ENCODE data around the gene ARHGEF33.

Gene ARHGEF33

DNA sequence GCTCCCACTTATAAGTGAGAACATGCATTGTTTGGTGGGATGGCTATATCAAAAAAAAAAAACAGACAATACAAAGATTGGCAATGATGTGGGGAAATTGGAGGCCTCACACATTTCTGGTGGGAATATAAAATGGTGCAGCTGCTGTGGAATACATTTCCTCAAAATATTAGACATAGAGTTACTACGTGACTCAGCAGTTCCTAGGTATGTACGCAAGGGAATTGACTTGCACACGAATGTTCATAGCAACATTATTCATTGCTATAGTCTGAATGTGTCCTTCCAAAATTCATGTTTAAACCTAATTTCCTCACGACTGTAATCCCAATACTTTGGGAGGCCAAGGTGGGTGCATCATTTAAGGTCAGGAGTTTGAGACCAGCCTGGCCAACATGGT, 2.3 kb upstream of the ARHGEF33 start:
- Histone ChIP-seq H3K27ac (ENCODE audit: extremely low read depth, low read depth, low read length) (no peak overlapping the region), H3K4me3 (ENCODE audit: low read depth, low read length) (no peak overlapping the region), H3K36me3 (ENCODE audit: control insufficient read depth in 2 of 2, insufficient read depth in 1 of 2, low read length in 2 of 2) (peaks cover 0 to 1% of the 10 kb centered on the region in 2 experiments; a peak in 2 of 3 replicates), H3K4me1 (ENCODE audit: control insufficient read depth, insufficient read depth, low read length) (no peaks in the 10 kb centered on the region), H3K9me3 (ENCODE audit: control insufficient read depth, insufficient read depth, low read depth, low read length) (no peaks in the 10 kb centered on the region)
- TF ChIP-seq ZNF184 (tag by site-specific recombination; IDR thresholded peaks at IDR 0.05) = no peak
- TF ChIP-seq ZNF560 (tag by site-specific recombination; IDR thresholded peaks at IDR 0.05; ENCODE audit: borderline replicate concordance) = no peak
- no peak for TF ChIP-seq ZNF121 (tag by site-specific recombination; IDR thresholded peaks at IDR 0.05)
- ChIA-PET CTCF (interaction anchor here (0.6 to 0.7 kb wide), 2 partner anchors 342 to 561 kb away, joined by 3 read pairs; no protein-coding TSS in a partner anchor), POLR2A (no interaction called here)

DNA sequence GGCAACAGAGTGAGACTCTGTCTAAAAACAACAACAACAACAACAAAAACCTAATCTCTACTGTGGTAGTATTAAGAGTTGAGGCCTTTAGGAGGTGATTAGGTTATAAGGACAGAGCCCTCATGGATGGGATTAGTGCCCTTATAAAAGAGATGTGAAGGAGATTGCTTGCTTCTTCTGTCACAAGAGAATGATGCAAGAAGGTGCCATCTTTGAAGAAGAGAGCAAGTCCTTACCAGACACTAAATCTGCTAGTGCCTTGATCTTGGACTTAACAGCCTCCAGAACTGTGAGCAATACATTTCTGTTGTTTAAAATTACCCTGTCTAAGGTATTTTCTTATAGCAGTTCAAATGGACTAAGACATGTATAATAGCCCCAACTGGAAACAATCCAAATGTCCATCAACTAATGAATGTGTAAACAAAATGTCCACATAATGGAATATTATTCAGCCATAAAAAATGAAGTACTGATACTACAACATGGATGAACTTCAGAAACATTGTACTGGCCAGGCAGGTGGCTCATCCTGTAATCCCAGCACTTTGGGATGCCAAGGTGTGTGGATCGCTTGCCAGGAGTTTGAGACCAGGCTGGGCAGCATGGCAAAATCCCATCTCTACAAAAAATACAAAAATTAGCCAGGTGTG, 1.6 kb upstream of the ARHGEF33 start:
- CTCF ChIA-PET = no interaction called here
- no peaks in the 10 kb centered on the region for H3K9me3 ChIP-seq (ENCODE audit: control insufficient read depth, insufficient read depth, low read depth, low read length)

DNA sequence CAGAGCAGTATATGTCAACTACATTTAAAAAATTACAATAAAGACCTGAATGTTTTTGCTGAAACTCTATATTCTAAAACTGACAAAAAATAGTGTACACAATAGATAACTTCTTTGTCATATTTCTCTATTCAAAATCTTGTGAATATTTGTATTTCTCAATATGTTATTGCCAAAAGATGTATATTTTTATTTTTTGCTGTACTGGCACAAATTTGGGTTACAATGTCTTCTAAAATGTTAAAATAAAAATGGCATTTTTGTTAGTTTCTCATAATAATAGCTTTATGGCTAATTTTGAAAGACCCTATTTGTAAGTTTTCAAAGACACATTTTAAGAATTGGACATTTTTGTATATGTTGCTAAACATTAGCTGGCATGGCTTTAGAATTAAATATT, 630 bp upstream of the ARHGEF33 start:
- H3K4me3 ChIP-seq (ENCODE audit: low read depth, low read length) = no peak overlapping the region
- no peak for TF ChIP-seq BCL11B (tag by site-specific recombination; IDR thresholded peaks at IDR 0.05; ENCODE audit: low read depth)
- no peak for TF ChIP-seq ZXDB (tag by site-specific recombination; IDR thresholded peaks at IDR 0.05)
- TF ChIP-seq ZNF529 (tag by site-specific recombination; IDR thresholded peaks at IDR 0.05; ENCODE audit: insufficient replicate concordance) = no peak
- no peaks in the 10 kb centered on the region for H3K4me1 ChIP-seq (ENCODE audit: control insufficient read depth, insufficient read depth, low read length)
- CTCF ChIA-PET = interaction anchor here (0.6 to 1.9 kb wide), 2 partner anchors 58 to 148 kb away, joined by 4 read pairs; no protein-coding TSS in a partner anchor
- POLR2A ChIA-PET = interaction anchor here (1.2 kb wide), 1 partner anchor 138 kb away, joined by 3 read pairs; the partner anchor contains the start of gene SRSF7
- no peak overlapping the region for H3K27ac ChIP-seq (ENCODE audit: extremely low read depth, low read depth, low read length)
- H3K9me3 ChIP-seq (ENCODE audit: control insufficient read depth, insufficient read depth, low read depth, low read length) = no peaks in the 10 kb centered on the region
- H3K36me3 ChIP-seq (ENCODE audit: control insufficient read depth in 2 of 2, insufficient read depth in 1 of 2, low read length in 2 of 2) = no peaks in the 10 kb centered on the region; a peak in 1 of 3 replicates

More for the DNA sequence above, 1.6 kb upstream of the ARHGEF33 start:
- Histone ChIP-seq H3K4me1 (ENCODE audit: control insufficient read depth, insufficient read depth, low read length) (no peaks in the 10 kb centered on the region), H3K27ac (ENCODE audit: extremely low read depth, low read depth, low read length) (no peak overlapping the region), H3K4me3 (ENCODE audit: low read depth, low read length) (no peak overlapping the region), H3K36me3 (ENCODE audit: control insufficient read depth in 2 of 2, insufficient read depth in 1 of 2, low read length in 2 of 2) (no peaks in the 10 kb centered on the region; a peak in 1 of 3 replicates)
- POLR2A ChIA-PET = no interaction called here
- TF ChIP-seq, protein P1, sequence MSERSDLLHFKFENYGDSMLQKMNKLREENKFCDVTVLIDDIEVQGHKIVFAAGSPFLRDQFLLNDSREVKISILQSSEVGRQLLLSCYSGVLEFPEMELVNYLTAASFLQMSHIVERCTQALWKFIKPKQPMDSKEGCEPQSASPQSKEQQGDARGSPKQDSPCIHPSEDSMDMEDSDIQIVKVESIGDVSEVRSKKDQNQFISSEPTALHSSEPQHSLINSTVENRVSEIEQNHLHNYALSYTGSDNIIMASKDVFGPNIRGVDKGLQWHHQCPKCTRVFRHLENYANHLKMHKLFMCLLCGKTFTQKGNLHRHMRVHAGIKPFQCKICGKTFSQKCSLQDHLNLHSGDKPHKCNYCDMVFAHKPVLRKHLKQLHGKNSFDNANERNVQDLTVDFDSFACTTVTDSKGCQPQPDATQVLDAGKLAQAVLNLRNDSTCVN (tag by site-specific recombination; optimal IDR thresholded peaks at IDR 0.05) = no peak
- peak; percentile 56 for TF ChIP-seq ZNF146 (tag by site-specific recombination; IDR thresholded peaks at IDR 0.05)

DNA sequence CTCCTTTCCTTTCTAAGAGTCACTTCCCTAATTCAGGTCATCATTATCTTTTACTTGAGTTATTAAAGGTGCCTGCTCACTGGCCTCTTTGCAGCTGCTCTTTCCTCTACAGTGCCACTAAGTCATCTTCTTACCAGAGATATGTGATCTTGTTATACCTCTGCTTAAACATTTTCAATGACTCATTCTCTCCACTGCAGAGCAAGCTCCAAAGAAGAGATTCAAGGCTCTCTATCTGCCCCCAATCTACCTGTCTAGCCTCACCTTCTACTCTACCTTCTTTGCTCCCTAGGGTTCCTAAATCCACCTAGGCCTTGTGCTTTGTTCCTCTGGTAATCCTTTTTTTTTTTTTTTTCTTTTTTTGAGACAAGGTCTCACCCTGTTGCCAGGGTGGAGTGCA, 3.1 kb downstream of the ARHGEF33 start:
- no peaks in the 10 kb centered on the region for H3K9me3 ChIP-seq (ENCODE audit: control insufficient read depth, insufficient read depth, low read depth, low read length)
- H3K4me3 ChIP-seq (ENCODE audit: low read depth, low read length) = no peak overlapping the region
- H3K4me1 ChIP-seq (ENCODE audit: control insufficient read depth, insufficient read depth, low read length) = no peaks in the 10 kb centered on the region
- H3K27ac ChIP-seq (ENCODE audit: extremely low read depth, low read depth, low read length) = no peak overlapping the region
- no peaks in the 10 kb centered on the region for H3K36me3 ChIP-seq (ENCODE audit: control insufficient read depth in 2 of 2, insufficient read depth in 1 of 2, low read length in 2 of 2)
- ChIA-PET POLR2A (no interaction called here), CTCF (no interaction called here)
- TF ChIP-seq BCL11A (tag by site-specific recombination; IDR thresholded peaks at IDR 0.05; ENCODE audit: low read depth) (no peak), ZNF133 (tag by site-specific recombination; IDR thresholded peaks at IDR 0.05) (no peak), ZNF776 (tag by site-specific recombination; IDR thresholded peaks at IDR 0.05; ENCODE audit: borderline replicate concordance) (no peak), ZNF138 (tag by site-specific recombination; IDR thresholded peaks at IDR 0.05; ENCODE audit: borderline replicate concordance) (no peak), ZNF830 (tag by site-specific recombination; IDR thresholded peaks at IDR 0.05; ENCODE audit: low read depth) (no peak), YY1 (tag by site-specific recombination; IDR thresholded peaks at IDR 0.05) (no peak), TRIM28 (IDR thresholded peaks at IDR 0.05; ENCODE audit: borderline replicate concordance, low read length) (no peak), ZNF223 (tag by site-specific recombination; IDR thresholded peaks at IDR 0.05) (no peak), KLF10 (tag by site-specific recombination; IDR thresholded peaks at IDR 0.05) (no peak), HOXD13 (CRISPR knock-in tag; IDR thresholded peaks at IDR 0.05; ENCODE audit: borderline replicate concordance) (no peak), ZNF530 (tag by site-specific recombination; IDR thresholded peaks at IDR 0.05; ENCODE audit: low read depth) (no peak), ZNF558 (tag by site-specific recombination; IDR thresholded peaks at IDR 0.05) (no peak), ZNF23 (tag by site-specific recombination; IDR thresholded peaks at IDR 0.05; ENCODE audit: borderline replicate concordance) (no peak), ZNF654 (tag by site-specific recombination; IDR thresholded peaks at IDR 0.05; ENCODE audit: low read depth) (no peak)
- TF ChIP-seq, protein P2, sequence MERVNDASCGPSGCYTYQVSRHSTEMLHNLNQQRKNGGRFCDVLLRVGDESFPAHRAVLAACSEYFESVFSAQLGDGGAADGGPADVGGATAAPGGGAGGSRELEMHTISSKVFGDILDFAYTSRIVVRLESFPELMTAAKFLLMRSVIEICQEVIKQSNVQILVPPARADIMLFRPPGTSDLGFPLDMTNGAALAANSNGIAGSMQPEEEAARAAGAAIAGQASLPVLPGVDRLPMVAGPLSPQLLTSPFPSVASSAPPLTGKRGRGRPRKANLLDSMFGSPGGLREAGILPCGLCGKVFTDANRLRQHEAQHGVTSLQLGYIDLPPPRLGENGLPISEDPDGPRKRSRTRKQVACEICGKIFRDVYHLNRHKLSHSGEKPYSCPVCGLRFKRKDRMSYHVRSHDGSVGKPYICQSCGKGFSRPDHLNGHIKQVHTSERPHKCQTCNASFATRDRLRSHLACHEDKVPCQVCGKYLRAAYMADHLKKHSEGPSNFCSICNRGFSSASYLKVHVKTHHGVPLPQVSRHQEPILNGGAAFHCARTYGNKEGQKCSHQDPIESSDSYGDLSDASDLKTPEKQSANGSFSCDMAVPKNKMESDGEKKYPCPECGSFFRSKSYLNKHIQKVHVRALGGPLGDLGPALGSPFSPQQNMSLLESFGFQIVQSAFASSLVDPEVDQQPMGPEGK (tag by site-specific recombination; IDR thresholded peaks at IDR 0.05) = no peak
- TF ChIP-seq, protein P3, sequence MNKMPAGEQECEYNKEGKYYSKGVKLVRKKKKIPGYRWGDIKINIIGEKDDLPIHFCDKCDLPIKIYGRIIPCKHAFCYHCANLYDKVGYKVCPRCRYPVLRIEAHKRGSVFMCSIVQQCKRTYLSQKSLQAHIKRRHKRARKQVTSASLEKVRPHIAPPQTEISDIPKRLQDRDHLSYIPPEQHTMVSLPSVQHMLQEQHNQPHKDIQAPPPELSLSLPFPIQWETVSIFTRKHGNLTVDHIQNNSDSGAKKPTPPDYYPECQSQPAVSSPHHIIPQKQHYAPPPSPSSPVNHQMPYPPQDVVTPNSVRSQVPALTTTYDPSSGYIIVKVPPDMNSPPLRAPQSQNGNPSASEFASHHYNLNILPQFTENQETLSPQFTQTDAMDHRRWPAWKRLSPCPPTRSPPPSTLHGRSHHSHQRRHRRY (tag by site-specific recombination; IDR thresholded peaks at IDR 0.05) = no peak
